Measurements from ENCODE around the gene PLXNB2. TPM values are rescaled to one million over a fixed set of nuclear protein-coding genes. Genes with fewer than 3 reads are reported as not detected.

Gene PLXNB2
- total RNA-seq, 1 experiment from 2014 or later, result 236 TPM

GRCh38 chr22:50253046-50253915 is 54.2 kb downstream of the PLXNB2 start:
- peaks cover 0 to 11% of the 10 kb centered on the region in 2 experiments; a peak in 2 of 4 replicates for H3K36me3 ChIP-seq (ENCODE audit: control insufficient read depth in 1 of 2, insufficient read depth in 2 of 2, low read length in 2 of 2)
- H3K4me3 ChIP-seq (replicated peaks in 1 of 2; ENCODE audit: low read depth in 1 of 2, low read length in 2 of 2), result no peak overlapping the region
- ATAC-seq (no peak), DNase-seq (ENCODE audit: low read depth, low spot score) (no peak)
- H3K4me2 ChIP-seq (ENCODE audit: low read length), result no peak overlapping the region
- no peaks in the 10 kb centered on the region for H4K20me1 ChIP-seq (ENCODE audit: insufficient read depth)
- POLR2A ChIA-PET, result interaction anchor here (0.9 kb wide), 1 partner anchor 9 kb away, joined by 4 read pairs; no protein-coding TSS in a partner anchor
- no peaks in the 10 kb centered on the region for H3K27me3 ChIP-seq (ENCODE audit: insufficient read depth, low read length)
- no peaks in the 10 kb centered on the region for H3K9me2 ChIP-seq (ENCODE audit: insufficient read depth)
- TF ChIP-seq SIN3A (IDR thresholded peaks at IDR 0.05; ENCODE audit: low read depth) (no peak), MAX (IDR thresholded peaks at IDR 0.05) (no peak)
- CTCF ChIA-PET, result interaction anchor here (0.6 to 3.0 kb wide), 7 partner anchors 8 to 90 kb away, joined by 3 to 17 read pairs (median 4); partner anchors contain the start of gene MAPK12
- no peak overlapping the region for H2AFZ ChIP-seq (ENCODE audit: low read depth, low read length, poor library complexity, severe bottlenecking)
- intact Hi-C loops (cut with micrococcal nuclease), result loop anchor here (5.0 kb wide), 1 partner anchor 244 kb away; no protein-coding TSS in a partner anchor
- peaks cover 22% of the 10 kb centered on the region; the same call in 1 of the 2 replicates for H3K79me2 ChIP-seq (ENCODE audit: insufficient read depth, low read length)
- H3K9ac ChIP-seq (ENCODE audit: low read length), result no peak overlapping the region
- H3K4me1 ChIP-seq (ENCODE audit: control insufficient read depth in 1 of 2, insufficient read depth in 2 of 2, low read length in 2 of 2), result peaks cover 8 to 36% of the 10 kb centered on the region in 2 experiments; a peak in 3 of 4 replicates
- no TSS peak for BruUV-seq (replicated peaks)
- peak overlapping the region; percentile 99; the same call in 1 of the 2 replicates for H3K27ac ChIP-seq (ENCODE audit: low read depth, low read length)
- no peaks in the 10 kb centered on the region for H3K9me3 ChIP-seq (ENCODE audit: control insufficient read depth in 1 of 2, insufficient read depth in 1 of 2, low read depth in 1 of 2, low read length in 2 of 2)
- RAD21 ChIA-PET (ENCODE audit: low non-redundant PET in 1 of 2, low total read pairs in 2 of 2, uncharacterized antibody in 2 of 2, unreplicated experiment in 2 of 2), result interaction anchor here (0.6 to 1.3 kb wide), 4 partner anchors 71 to 113 kb away, joined by 3 to 5 read pairs (median 4); no protein-coding TSS in a partner anchor

- H2AFZ ChIP-seq (ENCODE audit: low read depth, low read length, poor library complexity, severe bottlenecking), result no peak overlapping the region
- H3K9me3 ChIP-seq (ENCODE audit: control insufficient read depth in 1 of 2, insufficient read depth in 1 of 2, low read depth in 1 of 2, low read length in 2 of 2), result no peaks in the 10 kb centered on the region
- ChIA-PET RAD21 (ENCODE audit: low non-redundant PET in 1 of 2, low total read pairs in 2 of 2, uncharacterized antibody in 2 of 2, unreplicated experiment in 2 of 2) (interaction anchor here (0.6 to 1.3 kb wide), 4 partner anchors 72 to 114 kb away, joined by 3 to 5 read pairs (median 4); no protein-coding TSS in a partner anchor), POLR2A (interaction anchor here (0.6 to 1.7 kb wide), 4 partner anchors 9 to 76 kb away, joined by 3 to 5 read pairs (median 4); partner anchors contain the start of gene MAPK12), CTCF (interaction anchor here (0.6 to 3.0 kb wide), 9 partner anchors 9 to 369 kb away, joined by 3 to 17 read pairs (median 6); partner anchors contain the start of gene MAPK12)
- no TSS peak for BruUV-seq (replicated peaks)
- no peak overlapping the region for H3K4me3 ChIP-seq (replicated peaks in 1 of 2; ENCODE audit: low read depth in 1 of 2, low read length in 2 of 2)
- no peaks in the 10 kb centered on the region for H3K9me2 ChIP-seq (ENCODE audit: insufficient read depth)
- H3K36me3 ChIP-seq (ENCODE audit: control insufficient read depth in 1 of 2, insufficient read depth in 2 of 2, low read length in 2 of 2), result peaks cover 0 to 11% of the 10 kb centered on the region in 2 experiments; a peak in 2 of 4 replicates
- peaks cover 25% of the 10 kb centered on the region for H3K79me2 ChIP-seq (ENCODE audit: insufficient read depth, low read length)
- peak; percentile 70 for ATAC-seq
- peak overlapping the region; percentile 98 for H3K4me2 ChIP-seq (ENCODE audit: low read length)
- peak overlapping the region; percentile 99 for H3K27ac ChIP-seq (ENCODE audit: low read depth, low read length)
- no peaks in the 10 kb centered on the region for H4K20me1 ChIP-seq (ENCODE audit: insufficient read depth)
- peaks cover 12 to 45% of the 10 kb centered on the region in 2 experiments; a peak in 3 of 4 replicates for H3K4me1 ChIP-seq (ENCODE audit: control insufficient read depth in 1 of 2, insufficient read depth in 2 of 2, low read length in 2 of 2)
- peak overlapping the region; percentile 96 for H3K9ac ChIP-seq (ENCODE audit: low read length)
- DNase-seq (ENCODE audit: low read depth, low spot score), result no peak
- H3K27me3 ChIP-seq (ENCODE audit: insufficient read depth, low read length), result no peaks in the 10 kb centered on the region
- intact Hi-C loops (cut with micrococcal nuclease), result loop anchor here (1.0 to 5.0 kb wide), 3 partner anchors 90 to 245 kb away; no protein-coding TSS in a partner anchor
- peak; percentile 94 for TF ChIP-seq RAD21 (IDR thresholded peaks at IDR 0.05; ENCODE audit: low read depth)
- TF ChIP-seq REST (IDR thresholded peaks at IDR 0.05; ENCODE audit: low read depth), result no peak
- no peak; the same call in 1 of the 2 replicates for TF ChIP-seq MAX (IDR thresholded peaks at IDR 0.05)
- no peak for TF ChIP-seq ZNF274 (IDR thresholded peaks at IDR 0.05; ENCODE audit: low read depth, low read length)
- no peak for TF ChIP-seq EGR1 (IDR thresholded peaks at IDR 0.05; ENCODE audit: low read depth)
- TF ChIP-seq POLR2A (IDR thresholded peaks at IDR 0.05; ENCODE audit: borderline replicate concordance, extremely low read depth, insufficient read depth, insufficient read length), result no peak
Observed at GRCh38 chr22:50252082-50253045, 55.1 kb downstream of the PLXNB2 start.
